ENCODE results near the gene PBX1.

- TF ChIP-seq CTCF (IDR thresholded peaks at IDR 0.05; ENCODE audit: low read length) (no peak), EZH2 (optimal IDR thresholded peaks at IDR 0.05; ENCODE audit: low read depth, low read length) (no peak), EZH2phosphoT487 (IDR thresholded peaks at IDR 0.05; ENCODE audit: low read length) (no peak)
Measured at GRCh38 chr1:164765557-164765956, 206.6 kb downstream of the PBX1 start.
